MM.1S (cell line): ENCODE data around the gene PYCR2.

Source experiments
- DNase-seq: peaks from one replicate; pipeline ENCODE4 v3.0.0-alpha.2; 2015
- H2AFZ ChIP-seq: fragments of 300-600 bp; sonication (generic); 2 replicates; pipeline ENCODE4 v1.6.0; 2016; ENCODE audit warnings: antibody characterized with exemption, low read length
- H3F3A ChIP-seq: fragments of 300-600 bp; sonication (generic); 2 replicates; pipeline ENCODE4 v1.6.1; 2016; ENCODE audit warnings: mild to moderate bottlenecking, antibody characterized with exemption, low read length, moderate library complexity, mixed read lengths; ENCODE audit not compliant: insufficient read depth
- H3K27ac ChIP-seq: fragments of 300-600 bp; sonication (generic); 2 replicates; pipeline ENCODE4 v1.5.1; 2016; ENCODE audit warnings: mild to moderate bottlenecking, low read length
- H3K27me3 ChIP-seq: fragments of 300-600 bp; sonication (generic); replicated peaks from 2 replicates; pipeline ENCODE4 v1.6.0; 2016; ENCODE audit warnings: low read length; ENCODE audit not compliant: insufficient read depth
- H3K36me3 ChIP-seq: fragments of 300-600 bp; sonication (generic); replicated peaks from 2 replicates; pipeline ENCODE4 v1.6.1; 2016; ENCODE audit warnings: mild to moderate bottlenecking, low read length, mixed read lengths; ENCODE audit not compliant: insufficient read depth
- H3K4me1 ChIP-seq: fragments of 300-600 bp; sonication (generic); 2 replicates; pipeline ENCODE4 v1.6.1; 2016; ENCODE audit warnings: low read length, mixed read lengths
- H3K4me2 ChIP-seq: fragments of 300-600 bp; sonication (generic); 2 replicates; pipeline ENCODE4 v1.6.0; 2016; ENCODE audit warnings: low read depth, low read length
- H3K4me3 ChIP-seq: fragments of 300-600 bp; sonication (generic); 2 replicates; pipeline ENCODE4 v1.5.1; 2016; ENCODE audit warnings: low read length, mixed read lengths
- H3K79me2 ChIP-seq: fragments of 300-600 bp; sonication (generic); 2 replicates; pipeline ENCODE4 v1.6.1; 2016; ENCODE audit warnings: mixed run types, low read length, mixed read lengths
- H3K9ac ChIP-seq: fragments of 300-600 bp; sonication (generic); 2 replicates; pipeline ENCODE4 v1.6.1; 2016; ENCODE audit warnings: low read length, mixed read lengths
- H3K9me2 ChIP-seq: fragments of 300-600 bp; sonication (generic); replicated peaks from 2 replicates; pipeline ENCODE4 v1.6.1; 2016; ENCODE audit warnings: mild to moderate bottlenecking, low read length, mixed read lengths; ENCODE audit not compliant: insufficient read depth
- H3K9me3 ChIP-seq: fragments of 300-600 bp; sonication (generic); replicated peaks from 2 replicates; pipeline ENCODE4 v1.6.1; 2016; ENCODE audit warnings: mild to moderate bottlenecking, low read length, mixed read lengths; ENCODE audit not compliant: insufficient read depth
- H4K20me1 ChIP-seq: fragments of 300-600 bp; sonication (generic); 2 replicates; pipeline ENCODE4 v1.6.1; 2016; ENCODE audit warnings: mild to moderate bottlenecking, low read length, moderate library complexity, mixed read lengths; ENCODE audit not compliant: insufficient read depth
- EZH2 ChIP-seq: fragments of 300-600 bp; sonication (generic); optimal IDR thresholded peaks from 2 replicates; pipeline ENCODE3; 2017; ENCODE audit warnings: low read depth, mild to moderate bottlenecking, antibody characterized with exemption, low read length, mixed read lengths
- EZH2phosphoT487 ChIP-seq: fragments of 300-600 bp; sonication (generic); IDR thresholded peaks from 2 replicates; pipeline ENCODE4 v1.6.1; 2018; ENCODE audit warnings: antibody characterized with exemption, low read length
- TF ChIP-seq, protein P1 (sequence below): fragments of 300-600 bp; sonication (generic); IDR thresholded peaks from 2 replicates; pipeline ENCODE4 v1.5.1; 2016; ENCODE audit warnings: antibody characterized with exemption, low read length, mixed read lengths

PYCR2 gene

DNA sequence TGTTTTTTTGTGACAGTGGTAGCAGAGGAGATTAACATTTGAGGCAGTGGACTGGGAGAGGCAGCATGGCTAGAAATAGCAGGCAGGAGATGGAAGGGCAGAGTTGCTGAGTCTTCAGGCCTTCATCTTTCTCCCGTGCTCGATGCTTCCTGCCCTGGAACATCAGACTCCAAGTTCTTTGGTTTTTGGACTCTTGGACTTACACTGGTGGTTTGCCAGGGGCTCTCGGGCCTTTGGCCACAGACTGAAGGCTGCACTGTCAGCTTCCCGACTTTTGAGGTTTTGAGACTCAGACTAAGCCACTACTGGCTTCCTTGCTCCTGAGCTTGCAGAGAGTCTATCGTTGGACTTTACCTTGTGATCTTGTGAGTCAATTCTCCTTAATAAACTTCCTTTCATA, 41.2 kb upstream of the PYCR2 start:
- no peaks in the 10 kb centered on the region for H3K36me3 ChIP-seq
- no peaks in the 10 kb centered on the region for H3K27me3 ChIP-seq
- H3K4me2 ChIP-seq, result no peak overlapping the region
- H3F3A ChIP-seq, result no peaks in the 10 kb centered on the region
- no peaks in the 10 kb centered on the region for H3K9me2 ChIP-seq
- no peak overlapping the region for H3K27ac ChIP-seq
- no peak overlapping the region for H2AFZ ChIP-seq
- no peaks in the 10 kb centered on the region for H3K79me2 ChIP-seq
- peaks cover 3% of the 10 kb centered on the region; the same call in 1 of the 2 replicates for H3K4me1 ChIP-seq
- no peak overlapping the region for H3K9ac ChIP-seq
- no peak for DNase-seq
- no peaks in the 10 kb centered on the region for H3K9me3 ChIP-seq
- no peak overlapping the region for H3K4me3 ChIP-seq
- TF ChIP-seq, protein P1, sequence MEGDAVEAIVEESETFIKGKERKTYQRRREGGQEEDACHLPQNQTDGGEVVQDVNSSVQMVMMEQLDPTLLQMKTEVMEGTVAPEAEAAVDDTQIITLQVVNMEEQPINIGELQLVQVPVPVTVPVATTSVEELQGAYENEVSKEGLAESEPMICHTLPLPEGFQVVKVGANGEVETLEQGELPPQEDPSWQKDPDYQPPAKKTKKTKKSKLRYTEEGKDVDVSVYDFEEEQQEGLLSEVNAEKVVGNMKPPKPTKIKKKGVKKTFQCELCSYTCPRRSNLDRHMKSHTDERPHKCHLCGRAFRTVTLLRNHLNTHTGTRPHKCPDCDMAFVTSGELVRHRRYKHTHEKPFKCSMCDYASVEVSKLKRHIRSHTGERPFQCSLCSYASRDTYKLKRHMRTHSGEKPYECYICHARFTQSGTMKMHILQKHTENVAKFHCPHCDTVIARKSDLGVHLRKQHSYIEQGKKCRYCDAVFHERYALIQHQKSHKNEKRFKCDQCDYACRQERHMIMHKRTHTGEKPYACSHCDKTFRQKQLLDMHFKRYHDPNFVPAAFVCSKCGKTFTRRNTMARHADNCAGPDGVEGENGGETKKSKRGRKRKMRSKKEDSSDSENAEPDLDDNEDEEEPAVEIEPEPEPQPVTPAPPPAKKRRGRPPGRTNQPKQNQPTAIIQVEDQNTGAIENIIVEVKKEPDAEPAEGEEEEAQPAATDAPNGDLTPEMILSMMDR, result no peak
- TF ChIP-seq EZH2 (no peak), EZH2phosphoT487 (no peak)
- H4K20me1 ChIP-seq, result no peaks in the 10 kb centered on the region

DNA sequence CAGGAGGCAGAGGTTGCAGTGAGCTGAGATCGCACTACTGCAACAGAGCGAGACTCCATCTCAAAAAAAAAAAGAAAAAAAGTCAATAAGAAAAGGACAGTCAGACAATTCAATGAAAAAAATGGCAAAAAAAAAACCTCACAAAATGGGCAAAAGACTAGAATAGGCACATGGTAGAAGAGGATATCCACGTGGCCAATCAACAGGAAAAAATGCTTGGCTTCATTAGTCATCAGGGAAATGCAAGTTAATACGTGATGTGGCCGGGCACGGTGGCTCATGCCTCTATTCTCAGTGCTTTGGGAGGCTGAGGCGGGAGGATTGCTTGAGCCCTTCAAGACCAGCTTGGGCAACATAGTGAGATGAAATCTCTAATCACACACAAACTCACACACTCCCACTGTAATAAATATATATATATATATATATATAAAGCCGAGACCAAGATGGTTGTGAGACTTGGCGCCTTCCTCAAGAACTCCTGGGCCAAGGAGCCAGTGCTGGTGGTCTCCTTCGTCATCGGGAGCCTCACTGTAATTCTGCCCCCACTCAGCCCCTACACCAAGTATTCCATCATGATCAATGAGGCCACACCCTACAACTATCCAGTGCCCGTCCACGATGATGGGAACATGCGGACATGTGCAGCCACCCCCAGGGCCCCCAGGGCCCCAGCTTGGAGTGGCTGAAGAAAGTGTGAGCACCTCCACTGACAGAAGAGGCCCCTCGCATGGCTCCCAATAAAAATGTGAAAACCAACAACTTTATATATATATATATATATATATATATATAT, 39.9 kb upstream of the PYCR2 start:
- no peak for TF ChIP-seq EZH2phosphoT487
- no peak for TF ChIP-seq EZH2
- TF ChIP-seq, protein P1, result no peak
- Histone ChIP-seq H2AFZ (no peak overlapping the region), H3K79me2 (no peaks in the 10 kb centered on the region), H3K9me3 (no peaks in the 10 kb centered on the region), H3F3A (no peaks in the 10 kb centered on the region), H3K4me1 (peaks cover 3% of the 10 kb centered on the region; the same call in 1 of the 2 replicates), H4K20me1 (no peaks in the 10 kb centered on the region), H3K4me3 (no peak overlapping the region), H3K27me3 (no peaks in the 10 kb centered on the region), H3K36me3 (no peaks in the 10 kb centered on the region), H3K9ac (no peak overlapping the region), H3K27ac (no peak overlapping the region), H3K4me2 (no peak overlapping the region), H3K9me2 (no peaks in the 10 kb centered on the region)
- DNase-seq, result no peak

DNA sequence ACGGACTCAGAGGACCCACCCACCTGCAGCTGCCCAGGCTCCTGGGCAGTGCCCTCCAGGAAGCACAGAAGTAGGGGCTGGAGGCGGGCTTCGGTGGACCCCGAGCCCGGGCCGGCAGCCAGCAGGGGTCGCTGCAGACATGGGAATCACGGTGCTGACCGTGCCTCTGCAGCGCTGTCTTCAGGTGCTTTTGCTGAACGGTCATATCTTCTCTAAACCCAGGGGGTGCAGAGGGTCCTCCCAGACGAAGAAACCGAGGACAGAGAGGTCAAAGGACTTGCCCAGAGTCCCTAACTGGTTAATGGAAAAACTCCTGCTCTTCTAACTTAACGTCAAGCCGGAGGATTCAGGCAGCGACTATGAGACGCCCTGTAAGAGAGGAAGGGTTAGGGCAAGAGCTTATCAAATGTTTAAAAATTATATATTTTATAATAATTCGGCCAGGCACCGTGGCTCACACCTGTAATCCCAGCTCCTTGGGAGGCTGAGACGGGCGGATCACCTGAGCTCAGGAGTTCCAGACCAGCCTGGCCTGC, 38.5 kb upstream of the PYCR2 start:
- Histone ChIP-seq H3K27ac (no peak overlapping the region), H3K9me2 (no peaks in the 10 kb centered on the region), H3K4me1 (peaks cover 3% of the 10 kb centered on the region; the same call in 1 of the 2 replicates), H3K9me3 (no peaks in the 10 kb centered on the region), H3K79me2 (no peaks in the 10 kb centered on the region), H3K9ac (no peak overlapping the region), H3K27me3 (no peaks in the 10 kb centered on the region), H3K4me3 (no peak overlapping the region), H3F3A (no peaks in the 10 kb centered on the region), H2AFZ (peak overlapping the region; percentile 88), H3K36me3 (no peaks in the 10 kb centered on the region), H3K4me2 (peak overlapping the region; percentile 53), H4K20me1 (no peaks in the 10 kb centered on the region)
- no peak for TF ChIP-seq EZH2phosphoT487
- TF ChIP-seq, protein P1, result peak; percentile 97
- DNase-seq, result peak; percentile 46
